ENCODE measurements around the gene PTPRN2. TPM values are rescaled to one million over a fixed set of nuclear protein-coding genes. Genes with fewer than 3 reads are reported as not detected.

PTPRN2 gene
- total RNA-seq, 1 experiment from 2014 or later, result 0.11 TPM

GRCh38 chr7:158365267-158365666, 222.4 kb downstream of the PTPRN2 start:
- H3K9me3 ChIP-seq (ENCODE audit: low read depth, low read length, poor library complexity, severe bottlenecking), result no peaks in the 10 kb centered on the region
- POLR2A ChIA-PET (ENCODE audit: low non-redundant PET), result no interaction called here
- H3K4me3 ChIP-seq (ENCODE audit: low read depth, low read length, poor library complexity, severe bottlenecking), result no peak overlapping the region
- no peaks in the 10 kb centered on the region for H3K4me1 ChIP-seq (ENCODE audit: insufficient read depth, low read length, poor library complexity, severe bottlenecking)
- CTCF ChIA-PET, result no interaction called here
- no peaks in the 10 kb centered on the region for H3K36me3 ChIP-seq (ENCODE audit: insufficient read depth, low read length, poor library complexity, severe bottlenecking)
- TF ChIP-seq, protein P1, sequence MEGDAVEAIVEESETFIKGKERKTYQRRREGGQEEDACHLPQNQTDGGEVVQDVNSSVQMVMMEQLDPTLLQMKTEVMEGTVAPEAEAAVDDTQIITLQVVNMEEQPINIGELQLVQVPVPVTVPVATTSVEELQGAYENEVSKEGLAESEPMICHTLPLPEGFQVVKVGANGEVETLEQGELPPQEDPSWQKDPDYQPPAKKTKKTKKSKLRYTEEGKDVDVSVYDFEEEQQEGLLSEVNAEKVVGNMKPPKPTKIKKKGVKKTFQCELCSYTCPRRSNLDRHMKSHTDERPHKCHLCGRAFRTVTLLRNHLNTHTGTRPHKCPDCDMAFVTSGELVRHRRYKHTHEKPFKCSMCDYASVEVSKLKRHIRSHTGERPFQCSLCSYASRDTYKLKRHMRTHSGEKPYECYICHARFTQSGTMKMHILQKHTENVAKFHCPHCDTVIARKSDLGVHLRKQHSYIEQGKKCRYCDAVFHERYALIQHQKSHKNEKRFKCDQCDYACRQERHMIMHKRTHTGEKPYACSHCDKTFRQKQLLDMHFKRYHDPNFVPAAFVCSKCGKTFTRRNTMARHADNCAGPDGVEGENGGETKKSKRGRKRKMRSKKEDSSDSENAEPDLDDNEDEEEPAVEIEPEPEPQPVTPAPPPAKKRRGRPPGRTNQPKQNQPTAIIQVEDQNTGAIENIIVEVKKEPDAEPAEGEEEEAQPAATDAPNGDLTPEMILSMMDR (conservative IDR thresholded peaks at IDR 0.05; ENCODE audit: low read depth, low read length), result no peak
- no peak for TF ChIP-seq EZH2 (IDR thresholded peaks at IDR 0.05; ENCODE audit: borderline replicate concordance, low read depth, low read length, poor library complexity, severe bottlenecking)
- H3K27me3 ChIP-seq (replicated peaks; ENCODE audit: insufficient read depth, low read depth, low read length, poor library complexity), result no peaks in the 10 kb centered on the region
- no peak overlapping the region for H3K27ac ChIP-seq (ENCODE audit: low read depth, low read length, poor library complexity, severe bottlenecking)
- intact Hi-C loops (cut with micrococcal nuclease; ENCODE audit: unreplicated experiment), result no loop called here
- no peak for DNase-seq (ENCODE audit: low spot score)
- no TSS peak for BruUV-seq (replicated peaks)

DNA sequence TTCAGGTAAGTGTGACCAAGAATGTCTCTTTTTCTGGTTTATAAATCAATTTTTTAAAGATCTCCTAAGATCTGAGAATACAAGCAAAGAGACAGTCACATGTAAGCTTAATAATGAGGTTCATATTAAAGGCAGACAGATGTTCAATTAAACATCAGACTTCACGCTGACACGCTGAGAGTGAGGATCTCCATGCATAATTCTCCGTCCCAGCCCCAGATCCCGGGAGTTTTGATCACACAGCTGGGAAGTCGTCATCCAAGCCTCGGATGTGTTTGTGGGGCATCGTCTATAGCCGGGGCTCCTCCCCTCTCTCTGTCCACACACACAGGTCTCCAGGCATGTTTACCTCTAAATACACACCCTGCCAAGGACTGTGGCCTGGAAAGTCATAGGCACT, 223.2 kb downstream of the PTPRN2 start:
- Histone ChIP-seq H3K4me1 (ENCODE audit: insufficient read depth, low read length, poor library complexity, severe bottlenecking) (no peaks in the 10 kb centered on the region), H3K4me3 (ENCODE audit: low read depth, low read length, poor library complexity, severe bottlenecking) (no peak overlapping the region), H3K9me3 (ENCODE audit: low read depth, low read length, poor library complexity, severe bottlenecking) (no peaks in the 10 kb centered on the region), H3K36me3 (ENCODE audit: insufficient read depth, low read length, poor library complexity, severe bottlenecking) (no peaks in the 10 kb centered on the region), H3K27ac (ENCODE audit: low read depth, low read length, poor library complexity, severe bottlenecking) (no peak overlapping the region), H3K27me3 (replicated peaks; ENCODE audit: insufficient read depth, low read depth, low read length, poor library complexity) (no peaks in the 10 kb centered on the region)
- ChIA-PET POLR2A (ENCODE audit: low non-redundant PET) (no interaction called here), CTCF (no interaction called here)
- intact Hi-C loops (cut with micrococcal nuclease; ENCODE audit: unreplicated experiment), result no loop called here
- BruUV-seq (replicated peaks), result no TSS peak
- TF ChIP-seq EZH2 (IDR thresholded peaks at IDR 0.05; ENCODE audit: borderline replicate concordance, low read depth, low read length, poor library complexity, severe bottlenecking), result no peak
- TF ChIP-seq, protein P1 (conservative IDR thresholded peaks at IDR 0.05; ENCODE audit: low read depth, low read length), result no peak
- DNase-seq (ENCODE audit: low spot score), result no peak

- no peak for DNase-seq (ENCODE audit: low spot score)
- Histone ChIP-seq H3K36me3 (ENCODE audit: insufficient read depth, low read length, poor library complexity, severe bottlenecking) (no peaks in the 10 kb centered on the region), H3K4me1 (ENCODE audit: insufficient read depth, low read length, poor library complexity, severe bottlenecking) (no peaks in the 10 kb centered on the region), H3K27me3 (replicated peaks; ENCODE audit: insufficient read depth, low read depth, low read length, poor library complexity) (no peaks in the 10 kb centered on the region), H3K27ac (ENCODE audit: low read depth, low read length, poor library complexity, severe bottlenecking) (no peak overlapping the region), H3K9me3 (ENCODE audit: low read depth, low read length, poor library complexity, severe bottlenecking) (no peaks in the 10 kb centered on the region), H3K4me3 (ENCODE audit: low read depth, low read length, poor library complexity, severe bottlenecking) (no peak overlapping the region)
- ChIA-PET CTCF (no interaction called here), POLR2A (ENCODE audit: low non-redundant PET) (no interaction called here)
- BruUV-seq (replicated peaks), result no TSS peak
- intact Hi-C loops (cut with micrococcal nuclease; ENCODE audit: unreplicated experiment), result no loop called here
- no peak for TF ChIP-seq EZH2 (IDR thresholded peaks at IDR 0.05; ENCODE audit: borderline replicate concordance, low read depth, low read length, poor library complexity, severe bottlenecking)
- TF ChIP-seq, protein P1 (conservative IDR thresholded peaks at IDR 0.05; ENCODE audit: low read depth, low read length), result no peak
These were observed 224.4 kb downstream of the PTPRN2 start for GRCh38 chr7:158362912-158363905.

All from A673 (cell line).